Smooth muscle cell (in vitro differentiated cells): ENCODE measurements around the gene NKD1. TPM values are rescaled to one million over a fixed set of nuclear protein-coding genes. Genes with fewer than 3 reads are reported as not detected.

Source experiments
- DNase-seq: peaks from one replicate; lab custom pipeline; 2025; ENCODE audit not compliant: unreplicated experiment; lab: John Stamatoyannopoulos, UW
- H2AFZ ChIP-seq: fragments of 200-600 bp; sonication (generic); 2 replicates; pipeline ENCODE4 v1.6.0; 2016; ENCODE audit warnings: antibody characterized with exemption, low read depth, mild to moderate bottlenecking
- H3F3A ChIP-seq: fragments of 200-600 bp; sonication (generic); 2 replicates; pipeline ENCODE4 v1.6.0; 2017; ENCODE audit warnings: antibody characterized with exemption, low read depth
- H3K27ac ChIP-seq: fragments of 200-600 bp; sonication (generic); 2 replicates; pipeline ENCODE4 v1.5.1; 2016; ENCODE audit warnings: low read depth, mild to moderate bottlenecking
- H3K27me3 ChIP-seq: fragments of 200-600 bp; sonication (generic); 2 replicates; pipeline ENCODE4 v1.6.1; 2016; ENCODE audit warnings: low read depth, mild to moderate bottlenecking
- H3K36me3 ChIP-seq: fragments of 200-600 bp; sonication (generic); 2 replicates; pipeline ENCODE4 v1.5.1; 2016; ENCODE audit warnings: low read depth
- H3K4me1 ChIP-seq: fragments of 200-600 bp; sonication (generic); 2 replicates; pipeline ENCODE4 v1.5.1; 2016; ENCODE audit warnings: low read depth
- H3K4me2 ChIP-seq: fragments of 200-600 bp; sonication (generic); 2 replicates; pipeline ENCODE4 v1.6.0; 2016; ENCODE audit warnings: mild to moderate bottlenecking
- H3K4me3 ChIP-seq: fragments of 200-600 bp; sonication (generic); 2 replicates; pipeline ENCODE4 v1.5.1; 2016; ENCODE audit warnings: mild to moderate bottlenecking
- H3K79me2 ChIP-seq: fragments of 200-600 bp; sonication (generic); 2 replicates; pipeline ENCODE4 v1.6.0; 2016; ENCODE audit warnings: low read depth, mild to moderate bottlenecking
- H3K9ac ChIP-seq: fragments of 200-600 bp; sonication (generic); 2 replicates; pipeline ENCODE4 v1.6.0; 2016; ENCODE audit warnings: low read depth
- H3K9me3 ChIP-seq: fragments of 200-600 bp; sonication (generic); replicated peaks from 2 replicates; pipeline ENCODE4 v1.5.1; 2016; ENCODE audit warnings: low read depth
- H4K20me1 ChIP-seq: fragments of 200-600 bp; sonication (generic); 2 replicates; pipeline ENCODE4 v1.6.0; 2016; ENCODE audit warnings: low read depth
- WGBS: methylation state at CpG from one replicate; pipeline ENCODE4 v1.1.7; 2016; ENCODE audit warnings: low lambda C conversion rate; 5-methylcytosine and 5-hydroxymethylcytosine counted together
- polyA plus RNA-seq: library from polyadenylated mRNA; unstranded; fragments of >200 nt; fragmentation: Nextera tagmentation; extraction: Ambion mirVana; gene quantifications from 2 replicates; pipeline ENCODE4 v1.2.1, GENCODE V29; 2016
- total RNA-seq: library from RNA; depleted of rRNA; stranded (reverse); fragments of >200 nt; gene quantifications from 2 replicates; pipeline ENCODE4 v1.2.3, GENCODE V29; 2014
- TF ChIP-seq, protein P1 (sequence below): fragments of 200-600 bp; sonication (generic); IDR thresholded peaks from 2 replicates; pipeline ENCODE4 v1.5.1; 2017; ENCODE audit warnings: borderline replicate concordance, mild to moderate bottlenecking, antibody characterized with exemption; ENCODE audit not compliant: insufficient read depth, poor library complexity, severe bottlenecking

Gene NKD1
- total and polyA plus RNA-seq, 2 experiments from 2014 or later: 4.5 to 18.8 TPM

DNA sequence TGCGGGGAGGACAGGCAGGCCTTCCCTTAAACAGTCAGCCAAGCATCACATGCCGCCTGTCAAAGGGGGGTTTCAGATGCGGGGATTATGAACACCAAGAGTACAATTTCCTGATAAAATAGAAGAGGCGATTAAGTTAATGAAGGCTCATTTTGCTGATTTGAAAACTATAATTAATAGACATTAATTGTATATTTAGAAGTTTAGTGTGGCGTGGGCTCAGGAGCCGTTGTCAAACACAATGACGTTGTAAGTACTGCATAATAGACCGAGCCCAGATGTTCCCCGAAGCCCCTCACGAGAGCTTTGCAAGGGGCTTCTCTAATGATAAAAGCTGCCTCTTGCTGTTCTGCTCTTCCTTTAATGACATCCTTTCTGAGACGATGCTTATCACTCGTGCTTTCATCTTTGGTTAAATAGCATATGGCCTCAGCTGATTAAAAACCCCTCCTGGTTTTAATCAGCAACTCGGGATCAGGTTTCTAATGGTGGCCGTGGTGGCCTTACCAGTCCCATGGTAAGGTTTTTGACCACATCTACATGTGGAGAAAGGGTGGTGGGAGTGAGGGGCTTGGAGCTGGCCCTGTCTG is 104.7 kb downstream of the NKD1 start:
- Histone ChIP-seq H3K9me3 (no peaks in the 10 kb centered on the region), H3K4me1 (no peaks in the 10 kb centered on the region), H3K9ac (no peak overlapping the region), H3K27me3 (no peaks in the 10 kb centered on the region), H3K36me3 (no peaks in the 10 kb centered on the region), H3K79me2 (no peaks in the 10 kb centered on the region), H2AFZ (no peak overlapping the region), H3K4me3 (no peak overlapping the region), H3F3A (no peaks in the 10 kb centered on the region), H4K20me1 (no peaks in the 10 kb centered on the region), H3K27ac (no peak overlapping the region), H3K4me2 (no peak overlapping the region)
- 57% methylated on average over 14 of the region's 14 CpGs for WGBS
- no peak for DNase-seq
- TF ChIP-seq, protein P1, sequence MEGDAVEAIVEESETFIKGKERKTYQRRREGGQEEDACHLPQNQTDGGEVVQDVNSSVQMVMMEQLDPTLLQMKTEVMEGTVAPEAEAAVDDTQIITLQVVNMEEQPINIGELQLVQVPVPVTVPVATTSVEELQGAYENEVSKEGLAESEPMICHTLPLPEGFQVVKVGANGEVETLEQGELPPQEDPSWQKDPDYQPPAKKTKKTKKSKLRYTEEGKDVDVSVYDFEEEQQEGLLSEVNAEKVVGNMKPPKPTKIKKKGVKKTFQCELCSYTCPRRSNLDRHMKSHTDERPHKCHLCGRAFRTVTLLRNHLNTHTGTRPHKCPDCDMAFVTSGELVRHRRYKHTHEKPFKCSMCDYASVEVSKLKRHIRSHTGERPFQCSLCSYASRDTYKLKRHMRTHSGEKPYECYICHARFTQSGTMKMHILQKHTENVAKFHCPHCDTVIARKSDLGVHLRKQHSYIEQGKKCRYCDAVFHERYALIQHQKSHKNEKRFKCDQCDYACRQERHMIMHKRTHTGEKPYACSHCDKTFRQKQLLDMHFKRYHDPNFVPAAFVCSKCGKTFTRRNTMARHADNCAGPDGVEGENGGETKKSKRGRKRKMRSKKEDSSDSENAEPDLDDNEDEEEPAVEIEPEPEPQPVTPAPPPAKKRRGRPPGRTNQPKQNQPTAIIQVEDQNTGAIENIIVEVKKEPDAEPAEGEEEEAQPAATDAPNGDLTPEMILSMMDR: no peak

DNA sequence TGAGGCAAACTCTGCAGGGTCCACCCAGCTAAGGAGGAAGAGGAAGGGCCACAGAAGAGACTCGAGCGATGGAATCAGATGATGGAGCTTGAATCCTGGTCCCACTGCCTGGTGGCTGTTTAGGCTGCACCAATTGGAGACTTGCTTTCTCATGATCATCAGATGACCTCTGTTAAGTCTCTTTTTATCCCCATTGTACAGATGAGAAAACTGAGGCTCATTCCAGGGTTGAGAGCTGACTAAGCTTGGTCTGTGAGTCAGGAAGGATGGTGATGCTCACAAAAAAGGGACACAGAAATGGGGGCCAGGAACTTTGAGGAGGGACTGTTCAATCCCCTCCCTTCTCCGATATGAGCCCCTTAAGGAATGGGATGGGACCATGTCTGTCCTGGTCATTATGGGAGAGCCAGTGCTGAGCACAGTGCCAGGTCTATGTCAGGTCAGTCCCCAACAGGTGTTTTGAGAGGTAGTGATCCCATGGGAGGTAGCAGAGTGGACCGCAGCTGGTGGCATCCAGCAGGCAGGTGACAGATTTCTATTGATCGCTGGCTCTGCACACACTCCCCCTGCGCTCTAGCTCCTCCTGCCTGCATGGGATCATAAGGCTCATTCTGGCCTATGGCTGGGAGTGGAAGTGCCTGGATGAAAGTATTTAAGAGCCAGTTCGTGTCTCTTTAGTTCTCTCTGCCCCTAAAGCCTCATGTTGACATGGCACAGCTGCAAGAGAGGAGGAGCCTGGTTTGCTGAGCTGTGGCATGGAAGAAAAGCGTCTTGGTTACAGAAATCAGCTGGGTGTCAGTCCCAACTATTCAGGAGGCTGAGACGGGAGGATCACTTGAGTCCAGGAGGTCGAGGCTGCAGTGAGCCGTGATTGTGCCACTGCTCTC is 105.7 kb downstream of the NKD1 start:
- no peaks in the 10 kb centered on the region for H3F3A ChIP-seq
- TF ChIP-seq, protein P1: no peak
- H3K27me3 ChIP-seq: no peaks in the 10 kb centered on the region
- 89% methylated on average over 11 of the region's 11 CpGs for WGBS
- H3K27ac ChIP-seq: no peak overlapping the region
- no peak for DNase-seq
- no peaks in the 10 kb centered on the region for H4K20me1 ChIP-seq
- H3K9me3 ChIP-seq: no peaks in the 10 kb centered on the region
- no peaks in the 10 kb centered on the region for H3K4me1 ChIP-seq
- H3K79me2 ChIP-seq: no peaks in the 10 kb centered on the region
- no peak overlapping the region for H3K4me2 ChIP-seq
- no peak overlapping the region for H3K9ac ChIP-seq
- no peak overlapping the region for H2AFZ ChIP-seq
- H3K36me3 ChIP-seq: no peaks in the 10 kb centered on the region
- no peak overlapping the region for H3K4me3 ChIP-seq

DNA sequence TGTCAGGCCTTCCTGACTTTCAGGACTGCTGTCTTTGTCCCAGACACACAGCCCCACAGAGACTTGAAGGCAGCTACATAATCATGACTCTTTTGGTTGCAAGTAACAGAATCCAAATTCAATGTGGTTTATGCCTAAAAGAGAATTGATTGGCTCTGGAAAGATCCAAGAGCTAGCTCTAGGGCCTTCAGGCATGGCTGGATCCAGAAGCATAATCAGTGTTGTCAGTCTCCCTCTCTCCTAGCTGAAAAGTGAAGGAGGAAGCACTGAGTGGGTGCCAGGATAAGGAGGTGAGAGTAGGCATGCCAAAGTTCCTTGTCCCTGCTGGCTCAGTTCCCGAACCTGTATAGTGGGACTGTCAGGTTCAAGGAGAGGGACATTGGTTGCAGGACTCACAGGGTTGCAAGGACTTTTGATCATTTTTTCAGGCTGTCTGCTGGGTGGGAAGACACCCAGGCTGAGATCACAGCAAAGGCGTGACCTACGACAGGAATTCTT is 107.4 kb downstream of the NKD1 start:
- H3K27ac ChIP-seq: no peak overlapping the region
- H3K79me2 ChIP-seq: no peaks in the 10 kb centered on the region
- no peaks in the 10 kb centered on the region for H3K36me3 ChIP-seq
- no peaks in the 10 kb centered on the region for H3F3A ChIP-seq
- WGBS: 100% methylated on average over 3 of the region's 3 CpGs
- no peak overlapping the region for H3K4me3 ChIP-seq
- no peak overlapping the region for H3K9ac ChIP-seq
- no peaks in the 10 kb centered on the region for H4K20me1 ChIP-seq
- H3K4me1 ChIP-seq: no peaks in the 10 kb centered on the region
- no peak overlapping the region for H2AFZ ChIP-seq
- no peaks in the 10 kb centered on the region for H3K9me3 ChIP-seq
- no peaks in the 10 kb centered on the region for H3K27me3 ChIP-seq
- DNase-seq: no peak
- TF ChIP-seq, protein P1: no peak
- H3K4me2 ChIP-seq: no peak overlapping the region
